ENCODE measurements around the gene CC2D1A. TPM values are rescaled to one million over a fixed set of nuclear protein-coding genes. Genes with fewer than 3 reads are reported as not detected.
"Not testable (repeated sequence)": the region's sequence is repeated elsewhere in the genome, so short reads cannot be mapped to it uniquely, and the experiment has no call there.

The CC2D1A gene
- polyA plus RNA-seq, 1 of the 3 experiments (the other 2 are of a cell fraction): 24.2 TPM

DNA sequence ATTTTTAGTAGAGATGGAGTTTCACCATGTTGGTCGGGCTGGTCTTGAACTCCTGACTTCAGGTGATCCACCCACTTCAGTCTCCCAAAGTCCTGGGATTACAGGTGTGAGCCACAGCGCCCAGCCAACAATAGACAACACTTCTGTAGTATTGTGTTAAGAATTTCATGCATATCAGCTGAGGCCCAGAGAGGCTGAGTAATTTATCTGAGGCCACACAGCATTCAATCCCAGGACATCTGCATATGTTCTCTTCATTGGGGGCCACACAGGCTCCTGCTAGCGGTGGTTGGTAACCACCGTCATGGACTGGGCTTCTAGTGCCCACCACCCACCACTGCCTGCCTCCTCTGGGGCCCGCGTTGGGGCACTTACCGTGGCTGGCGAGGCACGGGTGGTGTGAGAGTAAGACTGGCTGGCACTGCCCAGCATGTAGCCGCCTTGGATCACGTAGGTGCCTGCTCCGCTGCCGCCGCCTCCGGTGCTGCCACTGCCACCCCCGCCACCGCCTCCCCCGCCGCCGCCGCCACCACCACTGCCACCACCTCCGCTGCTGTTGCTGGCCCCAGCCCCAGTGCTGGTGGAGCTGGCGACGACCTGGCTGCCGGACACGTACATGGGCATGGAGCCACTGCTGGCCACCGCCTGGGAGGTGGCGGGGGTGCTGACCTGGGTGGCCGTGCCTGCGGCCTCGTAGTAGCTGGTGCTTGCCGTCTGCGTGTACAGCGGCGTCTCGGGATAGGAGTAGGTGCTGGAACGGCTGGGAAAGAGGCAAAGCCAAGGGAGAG, 66.6 kb downstream of the CC2D1A start:
- Histone ChIP-seq H3K4me2 (no peak overlapping the region), H3K9me3 (no peaks in the 10 kb centered on the region), H3K4me3 (ENCODE audit: low read depth in 2 of 2, low read length in 1 of 2) (no peak overlapping the region), H3K27me3 (ENCODE audit: insufficient read depth) (no peaks in the 10 kb centered on the region), H3K27ac (ENCODE audit: low read depth in 2 of 2, low read length in 1 of 2) (no peak overlapping the region), H3F3A (replicated peaks; ENCODE audit: insufficient read depth) (no peaks in the 10 kb centered on the region), H3K9ac (no peak overlapping the region), H3K36me3 (replicated peaks in 1 of 2; ENCODE audit: control insufficient read depth in 1 of 2, insufficient read depth in 2 of 2, low read length in 1 of 2) (no peaks in the 10 kb centered on the region), H3K79me2 (ENCODE audit: insufficient read depth) (no peaks in the 10 kb centered on the region), H3K4me1 (ENCODE audit: control insufficient read depth in 1 of 2, insufficient read depth in 2 of 2, low read depth in 1 of 2, low read length in 1 of 2) (no peaks in the 10 kb centered on the region), H2AFZ (ENCODE audit: low read depth) (no peak overlapping the region), H4K20me1 (ENCODE audit: insufficient read depth) (no peaks in the 10 kb centered on the region), H3K9me2 (no peaks in the 10 kb centered on the region)
- WGBS (ENCODE audit: low lambda C conversion rate): 97% methylated on average over 13 of the region's 37 CpGs
- no peak for TF ChIP-seq SIN3A (IDR thresholded peaks at IDR 0.05; ENCODE audit: borderline replicate concordance, low read depth, low read length)
- TF ChIP-seq, protein P1, sequence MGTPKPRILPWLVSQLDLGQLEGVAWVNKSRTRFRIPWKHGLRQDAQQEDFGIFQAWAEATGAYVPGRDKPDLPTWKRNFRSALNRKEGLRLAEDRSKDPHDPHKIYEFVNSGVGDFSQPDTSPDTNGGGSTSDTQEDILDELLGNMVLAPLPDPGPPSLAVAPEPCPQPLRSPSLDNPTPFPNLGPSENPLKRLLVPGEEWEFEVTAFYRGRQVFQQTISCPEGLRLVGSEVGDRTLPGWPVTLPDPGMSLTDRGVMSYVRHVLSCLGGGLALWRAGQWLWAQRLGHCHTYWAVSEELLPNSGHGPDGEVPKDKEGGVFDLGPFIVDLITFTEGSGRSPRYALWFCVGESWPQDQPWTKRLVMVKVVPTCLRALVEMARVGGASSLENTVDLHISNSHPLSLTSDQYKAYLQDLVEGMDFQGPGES (IDR thresholded peaks at IDR 0.05; ENCODE audit: low read depth, low read length): no peak
- TF ChIP-seq NRF1 (IDR thresholded peaks at IDR 0.05; ENCODE audit: low read depth, low read length): no peak
- TF ChIP-seq, protein P2, sequence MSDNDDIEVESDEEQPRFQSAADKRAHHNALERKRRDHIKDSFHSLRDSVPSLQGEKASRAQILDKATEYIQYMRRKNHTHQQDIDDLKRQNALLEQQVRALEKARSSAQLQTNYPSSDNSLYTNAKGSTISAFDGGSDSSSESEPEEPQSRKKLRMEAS (IDR thresholded peaks at IDR 0.05; ENCODE audit: low read depth): no peak
- TF ChIP-seq, protein P3, sequence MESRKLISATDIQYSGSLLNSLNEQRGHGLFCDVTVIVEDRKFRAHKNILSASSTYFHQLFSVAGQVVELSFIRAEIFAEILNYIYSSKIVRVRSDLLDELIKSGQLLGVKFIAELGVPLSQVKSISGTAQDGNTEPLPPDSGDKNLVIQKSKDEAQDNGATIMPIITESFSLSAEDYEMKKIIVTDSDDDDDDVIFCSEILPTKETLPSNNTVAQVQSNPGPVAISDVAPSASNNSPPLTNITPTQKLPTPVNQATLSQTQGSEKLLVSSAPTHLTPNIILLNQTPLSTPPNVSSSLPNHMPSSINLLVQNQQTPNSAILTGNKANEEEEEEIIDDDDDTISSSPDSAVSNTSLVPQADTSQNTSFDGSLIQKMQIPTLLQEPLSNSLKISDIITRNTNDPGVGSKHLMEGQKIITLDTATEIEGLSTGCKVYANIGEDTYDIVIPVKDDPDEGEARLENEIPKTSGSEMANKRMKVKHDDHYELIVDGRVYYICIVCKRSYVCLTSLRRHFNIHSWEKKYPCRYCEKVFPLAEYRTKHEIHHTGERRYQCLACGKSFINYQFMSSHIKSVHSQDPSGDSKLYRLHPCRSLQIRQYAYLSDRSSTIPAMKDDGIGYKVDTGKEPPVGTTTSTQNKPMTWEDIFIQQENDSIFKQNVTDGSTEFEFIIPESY (IDR thresholded peaks at IDR 0.05; ENCODE audit: borderline replicate concordance, low read depth): no peak
- TF ChIP-seq, protein P4, sequence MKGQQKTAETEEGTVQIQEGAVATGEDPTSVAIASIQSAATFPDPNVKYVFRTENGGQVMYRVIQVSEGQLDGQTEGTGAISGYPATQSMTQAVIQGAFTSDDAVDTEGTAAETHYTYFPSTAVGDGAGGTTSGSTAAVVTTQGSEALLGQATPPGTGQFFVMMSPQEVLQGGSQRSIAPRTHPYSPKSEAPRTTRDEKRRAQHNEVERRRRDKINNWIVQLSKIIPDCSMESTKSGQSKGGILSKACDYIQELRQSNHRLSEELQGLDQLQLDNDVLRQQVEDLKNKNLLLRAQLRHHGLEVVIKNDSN (IDR thresholded peaks at IDR 0.05; ENCODE audit: borderline replicate concordance, low read depth): no peak
- TF ChIP-seq EZH2phosphoT487 (IDR thresholded peaks at IDR 0.05; ENCODE audit: borderline replicate concordance, low read depth): no peak
- TF ChIP-seq RCOR1 (IDR thresholded peaks at IDR 0.05; ENCODE audit: low read length): no peak
- no peak for TF ChIP-seq TAF1 (IDR thresholded peaks at IDR 0.05; ENCODE audit: borderline replicate concordance, low read depth, low read length)
- no peak for DNase-seq
- CTCF ChIA-PET: interaction anchor here (0.7 to 3.1 kb wide), 4 partner anchors 20 to 100 kb away, joined by 3 to 12 read pairs (median 4); partner anchors contain the start of genes MISP3 and RLN3
- POLR2A ChIA-PET: no interaction called here

DNA sequence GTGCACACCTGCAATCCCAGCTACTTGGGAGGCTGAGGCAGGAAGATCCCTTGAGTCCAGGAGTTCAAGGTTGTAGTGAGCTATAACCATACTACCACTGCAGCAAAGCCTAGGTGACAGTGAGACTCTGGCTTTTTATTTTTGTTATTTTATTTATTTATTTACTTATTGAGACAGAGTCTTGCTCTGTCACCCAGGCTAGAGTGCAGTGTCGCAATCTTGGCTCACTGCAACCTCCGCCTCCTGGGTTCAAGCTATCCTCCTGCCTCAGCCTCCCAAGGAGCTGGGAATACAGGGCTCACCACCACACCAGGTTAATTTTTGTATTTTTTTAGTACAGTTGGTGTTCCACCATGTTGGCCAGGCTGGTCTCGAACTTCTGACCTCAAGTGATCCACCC, 67.5 kb downstream of the CC2D1A start:
- not testable (repeated sequence) for H3K4me1 ChIP-seq (ENCODE audit: control insufficient read depth in 1 of 2, insufficient read depth in 2 of 2, low read depth in 1 of 2, low read length in 1 of 2)
- WGBS (ENCODE audit: low lambda C conversion rate): 94% methylated on average over 3 of the region's 3 CpGs

More for the DNA sequence above, 67.5 kb downstream of the CC2D1A start:
- not testable (repeated sequence) for H3K27me3 ChIP-seq (ENCODE audit: insufficient read depth); H2AFZ ChIP-seq (ENCODE audit: low read depth); H4K20me1 ChIP-seq (ENCODE audit: insufficient read depth); H3K4me2 ChIP-seq; H3K9me2 ChIP-seq; DNase-seq; H3K27ac ChIP-seq (ENCODE audit: low read depth in 2 of 2, low read length in 1 of 2); H3K4me3 ChIP-seq (ENCODE audit: low read depth in 2 of 2, low read length in 1 of 2); H3K9me3 ChIP-seq; H3K36me3 ChIP-seq (replicated peaks in 1 of 2; ENCODE audit: control insufficient read depth in 1 of 2, insufficient read depth in 2 of 2, low read length in 1 of 2); H3K9ac ChIP-seq; H3K79me2 ChIP-seq (ENCODE audit: insufficient read depth); H3F3A ChIP-seq (replicated peaks; ENCODE audit: insufficient read depth)
- ChIA-PET POLR2A (interaction anchor here (1.6 kb wide), 1 partner anchor 33 kb away, joined by 5 read pairs; no protein-coding TSS in a partner anchor), CTCF (interaction anchor here (0.7 to 3.1 kb wide), 4 partner anchors 22 to 99 kb away, joined by 3 to 12 read pairs (median 4); partner anchors contain the start of genes MISP3 and RLN3)
